Liver (tissue), 9 donors: ENCODE results near the gene FXYD7. TPM values are rescaled to one million over a fixed set of nuclear protein-coding genes. Genes with fewer than 3 reads are reported as not detected.

ENCODE experiments used
- DNase-seq: peaks from one replicate; pipeline ENCODE4 v3.0.0-alpha.2; 2017; ENCODE audit warnings: low spot score
- H3K27ac ChIP-seq, 2 donors: one replicate each; pipeline ENCODE4 v1.7.0; 2013; ENCODE audit warnings: inconsistent platforms in 2 of 2, low read length in 2 of 2, control low read depth in 1 of 2, low read depth in 1 of 2, mild to moderate bottlenecking in 1 of 2
- H3K27me3 ChIP-seq, 4 donors: one replicate each; pipeline versions ENCODE4 v1.6.1 to v1.7.0; 2013; ENCODE audit warnings: low read length in 3 of 4, inconsistent platforms in 1 of 4, mild to moderate bottlenecking in 1 of 4, moderate library complexity in 1 of 4; ENCODE audit not compliant: control insufficient read depth in 4 of 4, insufficient read depth in 4 of 4
- H3K36me3 ChIP-seq, 4 donors: one replicate each; pipeline versions ENCODE4 v1.6.1 to v1.7.0; 2013; ENCODE audit warnings: low read length in 3 of 4, mild to moderate bottlenecking in 3 of 4, low read depth in 1 of 4, moderate library complexity in 1 of 4; ENCODE audit not compliant: control insufficient read depth in 4 of 4, insufficient read depth in 3 of 4
- H3K4me1 ChIP-seq, 4 donors: one replicate each; pipeline versions ENCODE4 v1.6.1 to v1.7.0; 2013; ENCODE audit warnings: low read length in 3 of 4, mild to moderate bottlenecking in 3 of 4, moderate library complexity in 1 of 4; ENCODE audit not compliant: control insufficient read depth in 4 of 4, insufficient read depth in 4 of 4
- H3K4me3 ChIP-seq, 3 donors: one replicate each; pipeline versions ENCODE4 v1.6.1 to v1.7.0; 2013; ENCODE audit warnings: low read length in 3 of 3, control low read depth in 1 of 3, low read depth in 1 of 3, mild to moderate bottlenecking in 1 of 3
- H3K9ac ChIP-seq, 2 donors: one replicate each; pipeline ENCODE4 v1.7.0; 2013; ENCODE audit warnings: low read length in 2 of 2, mild to moderate bottlenecking in 2 of 2, moderate library complexity in 2 of 2, control low read depth in 1 of 2, low read depth in 1 of 2
- H3K9me3 ChIP-seq, 4 donors: one replicate each; pipeline versions ENCODE4 v1.6.1 to v1.7.0; 2013; ENCODE audit warnings: low read length in 3 of 4; ENCODE audit not compliant: control insufficient read depth in 4 of 4
- EGR1 ChIP-seq, 2 donors: IDR thresholded peaks; 2 replicates each; pipeline ENCODE4 v1.6.1; 2016 to 2018; ENCODE audit warnings: antibody characterized with exemption in 2 of 2, low read depth in 2 of 2
- FOXA1 ChIP-seq: IDR thresholded peaks from 2 replicates; pipeline ENCODE4 v1.6.1; 2016; ENCODE audit warnings: antibody characterized with exemption
- GABPA ChIP-seq, 2 donors: IDR thresholded peaks in 1 of 2; conservative IDR thresholded peaks in 1 of 2; 2 replicates each; pipeline ENCODE4 v1.6.1; 2016; ENCODE audit warnings: antibody characterized with exemption in 2 of 2, mild to moderate bottlenecking in 1 of 2, moderate library complexity in 1 of 2
- HNF4A ChIP-seq, 2 donors: conservative IDR thresholded peaks; 2 replicates each; pipeline ENCODE4 v1.6.1; 2016; ENCODE audit warnings: antibody characterized with exemption in 2 of 2, mild to moderate bottlenecking in 2 of 2
- HNF4G ChIP-seq: IDR thresholded peaks from 2 replicates; pipeline ENCODE4 v1.6.1; 2016; ENCODE audit warnings: antibody characterized with exemption
- MAX ChIP-seq: IDR thresholded peaks from 2 replicates; pipeline ENCODE4 v1.6.1; 2016; ENCODE audit warnings: antibody characterized with exemption
- NR2F2 ChIP-seq: IDR thresholded peaks from 2 replicates; pipeline ENCODE4 v1.6.1; 2016; ENCODE audit warnings: antibody characterized with exemption
- RAD21 ChIP-seq, 2 donors: IDR thresholded peaks; 2 replicates each; pipeline ENCODE4 v1.6.1; 2016; ENCODE audit warnings: antibody characterized with exemption in 2 of 2, mild to moderate bottlenecking in 2 of 2
- RXRA ChIP-seq, 2 donors: IDR thresholded peaks; 2 replicates each; pipeline ENCODE4 v1.6.1; 2017 to 2018; ENCODE audit warnings: antibody characterized with exemption in 2 of 2, mild to moderate bottlenecking in 1 of 2
- SP1 ChIP-seq: IDR thresholded peaks from 2 replicates; pipeline ENCODE4 v1.6.1; 2018; ENCODE audit warnings: antibody characterized with exemption, mild to moderate bottlenecking
- TAF1 ChIP-seq: conservative IDR thresholded peaks from 2 replicates; pipeline ENCODE4 v1.6.1; 2016; ENCODE audit warnings: antibody characterized with exemption, mild to moderate bottlenecking
- YY1 ChIP-seq: IDR thresholded peaks from 2 replicates; pipeline ENCODE4 v1.6.1; 2016; ENCODE audit warnings: antibody characterized with exemption, mild to moderate bottlenecking
- ZBTB33 ChIP-seq: IDR thresholded peaks from 2 replicates; pipeline ENCODE4 v1.6.1; 2016; ENCODE audit warnings: antibody characterized with exemption
- WGBS: extraction: QIAGEN DNeasy Blood & Tissue Kit; methylation state at CpG from one replicate; pipeline ENCODE4 v1.1.7; 2013; 5-methylcytosine and 5-hydroxymethylcytosine counted together
- polyA plus RNA-seq, 2 donors: library from polyadenylated mRNA; stranded (reverse) in 1 of 2; unstranded in 1 of 2; fragments of 200-250 nt in 1 of 2; fragments of >200 nt in 1 of 2; fragmentation: Nextera tagmentation in 1 of 2; extraction: Ambion mirVana in 1 of 2; gene quantifications; one replicate each; pipeline versions ENCODE4 v1.2.1 to v1.2.3, GENCODE V29; 2013 to 2015
- total RNA-seq, 2 donors: library from RNA; depleted of rRNA; stranded (reverse); fragments of >200 nt; gene quantifications; one replicate each; pipeline ENCODE4 v1.2.3, GENCODE V29; 2014
- TF ChIP-seq, protein P1 (sequence below): fragments of 150-350 bp; IDR thresholded peaks from 2 replicates; pipeline ENCODE4 v1.5.1; 2017; ENCODE audit warnings: improper control_type of control experiment, low read depth, low read length; ENCODE audit not compliant: missing input control
- TF ChIP-seq, protein P2 (sequence below): IDR thresholded peaks from 2 replicates; pipeline ENCODE4 v1.6.1; 2016; ENCODE audit warnings: antibody characterized with exemption, mild to moderate bottlenecking
- donor health status: healthy.
- donor health status: healthy.
- donor health status: healthy.
- donor health status: healthy.
- donor health status: healthy.

FXYD7 gene
- total and polyA plus RNA-seq, 4 donors, result 0.08 to 0.09 TPM; not detected in 2

- Histone ChIP-seq H3K9me3 (no peaks in the 10 kb centered on the region), H3K27me3 (no peaks in the 10 kb centered on the region), H3K36me3 (no peaks in the 10 kb centered on the region), H3K9ac (no peak overlapping the region), H3K27ac (no peak overlapping the region), H3K4me3 (no peak overlapping the region), H3K4me1 (no peaks in the 10 kb centered on the region)
- TF ChIP-seq, protein P1, sequence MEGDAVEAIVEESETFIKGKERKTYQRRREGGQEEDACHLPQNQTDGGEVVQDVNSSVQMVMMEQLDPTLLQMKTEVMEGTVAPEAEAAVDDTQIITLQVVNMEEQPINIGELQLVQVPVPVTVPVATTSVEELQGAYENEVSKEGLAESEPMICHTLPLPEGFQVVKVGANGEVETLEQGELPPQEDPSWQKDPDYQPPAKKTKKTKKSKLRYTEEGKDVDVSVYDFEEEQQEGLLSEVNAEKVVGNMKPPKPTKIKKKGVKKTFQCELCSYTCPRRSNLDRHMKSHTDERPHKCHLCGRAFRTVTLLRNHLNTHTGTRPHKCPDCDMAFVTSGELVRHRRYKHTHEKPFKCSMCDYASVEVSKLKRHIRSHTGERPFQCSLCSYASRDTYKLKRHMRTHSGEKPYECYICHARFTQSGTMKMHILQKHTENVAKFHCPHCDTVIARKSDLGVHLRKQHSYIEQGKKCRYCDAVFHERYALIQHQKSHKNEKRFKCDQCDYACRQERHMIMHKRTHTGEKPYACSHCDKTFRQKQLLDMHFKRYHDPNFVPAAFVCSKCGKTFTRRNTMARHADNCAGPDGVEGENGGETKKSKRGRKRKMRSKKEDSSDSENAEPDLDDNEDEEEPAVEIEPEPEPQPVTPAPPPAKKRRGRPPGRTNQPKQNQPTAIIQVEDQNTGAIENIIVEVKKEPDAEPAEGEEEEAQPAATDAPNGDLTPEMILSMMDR, result no peak
- TF ChIP-seq EGR1 (IDR thresholded peaks at IDR 0.05; ENCODE audit: low read depth in 2 of 2) (no peak), GABPA (IDR thresholded peaks at IDR 0.05 in 1 of 2, conservative IDR thresholded peaks at IDR 0.05 in 1 of 2) (no peak), YY1 (no peak), NR2F2 (no peak), HNF4A (conservative IDR thresholded peaks at IDR 0.05) (no peak), SP1 (no peak), HNF4G (no peak), ZBTB33 (no peak), RAD21 (IDR thresholded peaks at IDR 0.05) (no peak), TAF1 (no peak)
- TF ChIP-seq, protein P2, sequence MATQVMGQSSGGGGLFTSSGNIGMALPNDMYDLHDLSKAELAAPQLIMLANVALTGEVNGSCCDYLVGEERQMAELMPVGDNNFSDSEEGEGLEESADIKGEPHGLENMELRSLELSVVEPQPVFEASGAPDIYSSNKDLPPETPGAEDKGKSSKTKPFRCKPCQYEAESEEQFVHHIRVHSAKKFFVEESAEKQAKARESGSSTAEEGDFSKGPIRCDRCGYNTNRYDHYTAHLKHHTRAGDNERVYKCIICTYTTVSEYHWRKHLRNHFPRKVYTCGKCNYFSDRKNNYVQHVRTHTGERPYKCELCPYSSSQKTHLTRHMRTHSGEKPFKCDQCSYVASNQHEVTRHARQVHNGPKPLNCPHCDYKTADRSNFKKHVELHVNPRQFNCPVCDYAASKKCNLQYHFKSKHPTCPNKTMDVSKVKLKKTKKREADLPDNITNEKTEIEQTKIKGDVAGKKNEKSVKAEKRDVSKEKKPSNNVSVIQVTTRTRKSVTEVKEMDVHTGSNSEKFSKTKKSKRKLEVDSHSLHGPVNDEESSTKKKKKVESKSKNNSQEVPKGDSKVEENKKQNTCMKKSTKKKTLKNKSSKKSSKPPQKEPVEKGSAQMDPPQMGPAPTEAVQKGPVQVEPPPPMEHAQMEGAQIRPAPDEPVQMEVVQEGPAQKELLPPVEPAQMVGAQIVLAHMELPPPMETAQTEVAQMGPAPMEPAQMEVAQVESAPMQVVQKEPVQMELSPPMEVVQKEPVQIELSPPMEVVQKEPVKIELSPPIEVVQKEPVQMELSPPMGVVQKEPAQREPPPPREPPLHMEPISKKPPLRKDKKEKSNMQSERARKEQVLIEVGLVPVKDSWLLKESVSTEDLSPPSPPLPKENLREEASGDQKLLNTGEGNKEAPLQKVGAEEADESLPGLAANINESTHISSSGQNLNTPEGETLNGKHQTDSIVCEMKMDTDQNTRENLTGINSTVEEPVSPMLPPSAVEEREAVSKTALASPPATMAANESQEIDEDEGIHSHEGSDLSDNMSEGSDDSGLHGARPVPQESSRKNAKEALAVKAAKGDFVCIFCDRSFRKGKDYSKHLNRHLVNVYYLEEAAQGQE, result no peak
- DNase-seq, result no peak
- 36% methylated on average over 5 of the region's 5 CpGs for WGBS
These were observed 35.5 kb upstream of the FXYD7 start for GRCh38 chr19:35107545-35107944.

DNA sequence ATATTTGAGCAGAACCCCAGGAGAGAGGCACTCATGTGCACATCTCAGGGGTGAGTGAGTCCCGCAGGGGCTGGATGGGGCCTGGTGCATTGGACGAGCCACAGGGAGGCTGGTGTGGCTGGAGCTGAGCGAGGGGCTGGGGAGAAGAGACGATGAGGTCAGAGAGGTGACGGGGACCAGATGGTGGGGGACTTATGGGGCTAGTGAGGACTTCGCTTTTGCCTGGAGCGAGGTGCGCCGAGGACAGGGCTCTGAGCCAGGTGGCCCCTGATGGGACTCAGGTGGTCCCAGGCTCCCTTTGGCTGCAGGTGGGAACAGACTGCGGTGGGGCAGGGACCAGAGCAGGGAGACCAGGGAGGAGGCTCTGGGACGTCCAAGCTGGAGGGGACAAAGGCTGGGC lies 34.3 kb upstream of the FXYD7 start:
- H3K27me3 ChIP-seq, result no peaks in the 10 kb centered on the region
- TF ChIP-seq EGR1 (IDR thresholded peaks at IDR 0.05; ENCODE audit: low read depth in 2 of 2) (no peak), FOXA1 (no peak), SP1 (no peak), NR2F2 (no peak), MAX (no peak), HNF4A (conservative IDR thresholded peaks at IDR 0.05) (no peak), RXRA (IDR thresholded peaks at IDR 0.05) (no peak), GABPA (IDR thresholded peaks at IDR 0.05 in 1 of 2, conservative IDR thresholded peaks at IDR 0.05 in 1 of 2) (no peak)
- TF ChIP-seq, protein P1, result no peak
- no peak overlapping the region for H3K27ac ChIP-seq
- no peaks in the 10 kb centered on the region for H3K9me3 ChIP-seq
- H3K4me1 ChIP-seq, result no peaks in the 10 kb centered on the region
- no peak for DNase-seq
- H3K9ac ChIP-seq, result no peak overlapping the region
- H3K4me3 ChIP-seq, result no peak overlapping the region
- no peaks in the 10 kb centered on the region for H3K36me3 ChIP-seq
- 85% methylated on average over 11 of the region's 11 CpGs for WGBS
